Calu3 (cell line): Measurements from ENCODE around the gene CD2AP. TPM values are rescaled to one million over a fixed set of nuclear protein-coding genes. Genes with fewer than 3 reads are reported as not detected.

Source experiments
- BruUV-seq: library from RNA; stranded (reverse); fragments of 400-500 nt; replicated peaks from 2 replicates; lab custom pipeline; 2021; lab: Mats Ljungman, UMichigan
- CTCF ChIA-PET: fragments of 300-600 bp; sonication (Branson Sonifier 250); formaldehyde crosslinking; loops from one replicate; lab custom pipeline; 2022; ENCODE audit warnings: antibody characterized with exemption; lab: Charles Lee
- DNase-seq: peaks from one replicate; pipeline ENCODE4 v3.0.0; 2022
- H3K27ac Mint-ChIP-seq: one replicate; pipeline ENCODE4 v1.8.0; 2022; ENCODE audit warnings: mixed read lengths; ENCODE audit not compliant: unreplicated experiment
- H3K27me3 Mint-ChIP-seq: one replicate; pipeline ENCODE4 v1.8.0; 2022; ENCODE audit warnings: mixed read lengths; ENCODE audit not compliant: unreplicated experiment
- H3K36me3 Mint-ChIP-seq: one replicate; pipeline ENCODE4 v1.8.0; 2022; ENCODE audit warnings: mild to moderate bottlenecking, moderate library complexity, mixed read lengths; ENCODE audit not compliant: insufficient read depth, unreplicated experiment
- H3K4me1 Mint-ChIP-seq: one replicate; pipeline ENCODE4 v1.8.0; 2022; ENCODE audit warnings: mild to moderate bottlenecking, low read depth, mixed read lengths; ENCODE audit not compliant: unreplicated experiment
- H3K4me3 Mint-ChIP-seq: one replicate; pipeline ENCODE4 v1.8.0; 2022; ENCODE audit warnings: mild to moderate bottlenecking, low read depth, moderate library complexity, mixed read lengths; ENCODE audit not compliant: unreplicated experiment
- H3K9me3 Mint-ChIP-seq: one replicate; pipeline ENCODE4 v1.8.0; 2022; ENCODE audit warnings: low read depth, mixed read lengths; ENCODE audit not compliant: unreplicated experiment
- CTCF ChIP-seq: fragments of 200-600 bp; IDR thresholded peaks from one replicate; pipeline ENCODE4 v1.8.0; 2022; ENCODE audit warnings: antibody characterized with exemption; ENCODE audit not compliant: unreplicated experiment
- intact Hi-C: fragments of 100-400 bp; cut with micrococcal nuclease; formaldehyde crosslinking; loops from one replicate; pipeline ENCODE4 v1.10.0; 2022; ENCODE audit not compliant: unreplicated experiment
- total RNA-seq: library from RNA; stranded (reverse); gene quantifications from 2 replicates; pipeline ENCODE4 v1.2.3, GENCODE V29; 2022

The CD2AP gene
- total RNA-seq, 1 experiment from 2014 or later = 105 TPM

DNA sequence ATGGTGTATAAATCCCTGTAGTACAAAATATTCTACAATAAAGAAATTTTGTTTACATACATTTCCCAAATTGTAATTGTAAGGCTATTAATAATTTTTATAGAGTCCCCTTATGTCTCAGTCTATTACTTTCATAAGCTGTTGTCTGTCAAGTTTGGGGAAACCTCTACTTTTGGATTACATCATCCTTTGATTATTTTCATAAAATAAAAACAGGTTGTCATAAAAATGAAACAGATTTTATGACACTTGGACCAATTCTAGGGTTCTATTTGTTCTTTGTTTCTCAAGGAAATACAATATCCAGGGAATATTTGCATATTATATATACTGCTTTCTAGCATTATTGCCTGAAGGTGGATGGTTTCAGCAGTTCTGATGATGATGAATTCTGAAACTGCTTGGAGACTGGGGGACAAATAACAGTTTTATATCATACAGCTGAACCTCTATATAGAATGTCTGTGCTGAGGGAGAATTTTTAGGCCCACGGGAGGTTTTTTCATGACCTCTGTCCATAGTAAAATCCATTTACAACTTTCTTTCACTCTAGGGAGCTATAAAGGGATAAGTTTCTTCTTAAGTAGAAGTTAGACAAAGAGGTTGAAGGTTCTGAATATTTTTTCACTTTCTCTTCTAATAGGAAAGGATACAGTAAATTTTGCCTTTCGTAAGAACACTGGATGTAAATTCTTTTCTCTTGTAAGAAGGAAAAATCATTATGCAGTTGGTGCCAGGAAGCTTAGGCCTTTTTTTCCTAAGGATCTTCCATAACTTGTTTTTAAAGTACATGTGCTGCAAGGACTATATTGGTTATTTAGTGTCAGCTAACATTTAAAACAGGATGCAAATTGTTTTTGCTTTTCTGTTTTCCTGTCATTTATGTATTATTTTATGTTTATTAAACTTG lies 58.0 kb downstream of the CD2AP start:
- DNase-seq = no peak
- TSS peak; percentile 3 for BruUV-seq
- H3K9me3 Mint-ChIP-seq = no peaks in the 10 kb centered on the region
- intact Hi-C loops = no loop called here
- no peak for TF ChIP-seq CTCF
- no peak overlapping the region for H3K4me3 Mint-ChIP-seq
- H3K27ac Mint-ChIP-seq = no peak overlapping the region
- no peaks in the 10 kb centered on the region for H3K27me3 Mint-ChIP-seq
- CTCF ChIA-PET = interaction anchor here (0.6 to 0.7 kb wide), 2 partner anchors 15 to 69 kb away, joined by 3 read pairs; no protein-coding TSS in a partner anchor
- H3K4me1 Mint-ChIP-seq = peaks cover 25% of the 10 kb centered on the region
- H3K36me3 Mint-ChIP-seq = peaks cover 7% of the 10 kb centered on the region

GRCh38 chr6:47536816-47537401 lies 59.3 kb downstream of the CD2AP start:
- CTCF ChIA-PET = no interaction called here
- DNase-seq = no peak
- Mint-ChIP-seq H3K4me1 (peaks cover 25% of the 10 kb centered on the region), H3K9me3 (no peaks in the 10 kb centered on the region), H3K27ac (no peak overlapping the region), H3K27me3 (no peaks in the 10 kb centered on the region), H3K4me3 (no peak overlapping the region), H3K36me3 (peaks cover 7% of the 10 kb centered on the region)
- no peak for TF ChIP-seq CTCF
- intact Hi-C loops = no loop called here
- no TSS peak for BruUV-seq

DNA sequence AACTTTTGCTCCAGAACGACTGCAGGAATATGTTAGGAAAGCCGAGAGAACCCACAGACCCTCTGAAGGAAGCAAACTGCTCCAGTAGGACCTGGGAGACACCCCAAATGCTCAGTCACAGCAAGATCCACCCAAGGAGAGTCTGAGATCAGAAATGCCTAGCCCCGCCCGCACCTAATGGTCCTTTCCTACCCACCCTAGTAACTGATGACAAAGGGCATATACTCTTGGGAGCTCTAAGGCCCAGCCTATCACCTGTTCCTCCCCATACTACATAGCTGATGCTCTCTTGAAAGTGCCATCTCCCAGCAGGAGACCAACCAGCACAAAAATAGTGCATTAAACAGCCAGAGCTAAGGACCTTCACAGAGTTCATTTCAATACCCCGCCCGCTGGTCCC lies 67.6 kb downstream of the CD2AP start:
- BruUV-seq = no TSS peak
- Mint-ChIP-seq H3K27ac (no peak overlapping the region), H3K4me1 (no peaks in the 10 kb centered on the region), H3K27me3 (no peaks in the 10 kb centered on the region), H3K36me3 (peaks cover 63% of the 10 kb centered on the region), H3K4me3 (no peak overlapping the region), H3K9me3 (no peaks in the 10 kb centered on the region)
- no peak for TF ChIP-seq CTCF
- intact Hi-C loops = no loop called here
- no peak for DNase-seq
- CTCF ChIA-PET = no interaction called here

DNA sequence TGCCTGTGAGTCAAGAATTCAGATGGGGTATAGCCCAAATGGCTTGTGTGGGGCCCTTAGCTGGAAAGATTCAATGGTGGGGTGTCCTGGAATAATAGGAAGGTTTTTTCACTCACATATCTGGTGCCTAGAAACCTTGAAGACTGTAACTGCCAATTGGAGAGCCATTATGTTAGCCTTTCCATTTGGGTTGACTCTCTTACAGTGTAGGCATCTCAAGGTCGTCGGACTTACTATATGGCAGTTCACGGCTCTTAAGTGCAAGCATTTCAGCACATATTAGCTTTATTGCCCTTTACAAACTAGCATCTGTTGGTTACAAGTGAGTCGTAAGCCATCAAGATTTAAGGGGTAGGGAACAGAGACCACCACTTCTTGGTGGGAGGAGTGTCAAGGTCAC lies 74.1 kb downstream of the CD2AP start:
- BruUV-seq = no TSS peak
- Mint-ChIP-seq H3K27ac (no peak overlapping the region), H3K36me3 (peaks cover 29% of the 10 kb centered on the region), H3K4me3 (no peak overlapping the region), H3K9me3 (no peaks in the 10 kb centered on the region), H3K27me3 (no peaks in the 10 kb centered on the region), H3K4me1 (no peaks in the 10 kb centered on the region)
- DNase-seq = no peak
- CTCF ChIA-PET = no interaction called here
- intact Hi-C loops = no loop called here
- no peak for TF ChIP-seq CTCF
